Cortex of kidney (tissue), 1 donor: ENCODE measurements around the gene LRCH3.

Source experiments
- DNase-seq: peaks from one replicate; lab custom pipeline; 2025; lab: John Stamatoyannopoulos, UW

The LRCH3 gene

GRCh38 chr3:197936819-197937384 is 145.8 kb downstream of the LRCH3 start:
- no peak for DNase-seq
